GM12875 (cell line): ENCODE measurements around the gene MAGI2.

Experiments used
- H3K4me3 ChIP-seq: one replicate; pipeline ENCODE4 v1.5.1; 2011; ENCODE audit warnings: low read depth, low read length, control low read depth
- CTCF ChIP-seq: IDR thresholded peaks from 2 replicates; pipeline ENCODE4 v1.5.1; 2011; ENCODE audit warnings: low read depth, mild to moderate bottlenecking, control low read depth, inconsistent platforms, low read length, moderate library complexity, borderline replicate concordance; ENCODE audit not compliant: insufficient read depth

The MAGI2 gene

GRCh38 chr7:79400222-79400621 lies 53.2 kb downstream of the MAGI2 start:
- no peak overlapping the region for H3K4me3 ChIP-seq
- TF ChIP-seq CTCF, result no peak

- TF ChIP-seq CTCF, result no peak
- H3K4me3 ChIP-seq, result no peak overlapping the region
Observed at GRCh38 chr7:79398138-79398749, 55.2 kb downstream of the MAGI2 start.

DNA sequence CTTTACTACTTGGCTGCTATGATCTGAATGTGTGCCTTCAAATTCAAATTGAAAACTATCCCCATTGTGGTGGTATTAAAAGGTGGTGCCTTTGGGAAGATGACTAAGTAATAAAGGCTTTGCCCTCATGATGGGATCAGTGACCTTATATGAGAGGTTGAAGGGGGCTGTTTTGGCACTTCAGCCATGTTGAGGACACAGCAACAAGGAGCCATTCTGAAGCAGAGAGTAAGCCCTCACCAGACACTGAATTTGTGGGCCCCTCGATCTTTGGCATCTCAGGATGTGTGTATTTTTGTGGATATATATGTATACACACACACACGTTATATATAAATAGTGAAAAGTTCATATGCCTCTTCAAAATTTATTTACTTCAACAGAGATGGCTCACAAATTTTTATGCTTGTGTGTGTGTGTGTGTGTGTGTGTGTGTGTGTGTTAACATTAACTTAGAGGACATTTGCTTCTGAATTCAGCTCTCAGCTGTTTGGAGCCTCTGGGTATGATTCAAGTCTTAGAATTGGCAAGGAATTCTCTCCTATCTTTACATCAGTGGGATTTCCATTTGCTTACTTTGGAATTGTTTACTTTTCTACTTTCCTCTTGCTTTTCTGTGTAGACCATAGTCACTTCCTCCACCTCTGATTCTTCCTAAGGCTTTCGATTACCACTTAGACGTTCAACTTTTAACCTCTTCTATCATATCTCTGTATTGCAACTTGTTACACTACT lies 66.6 kb downstream of the MAGI2 start:
- no peak for TF ChIP-seq CTCF
- no peak overlapping the region for H3K4me3 ChIP-seq

- H3K4me3 ChIP-seq, result no peak overlapping the region
- TF ChIP-seq CTCF, result no peak
Observed at GRCh38 chr7:79381921-79382320, 71.5 kb downstream of the MAGI2 start.

DNA sequence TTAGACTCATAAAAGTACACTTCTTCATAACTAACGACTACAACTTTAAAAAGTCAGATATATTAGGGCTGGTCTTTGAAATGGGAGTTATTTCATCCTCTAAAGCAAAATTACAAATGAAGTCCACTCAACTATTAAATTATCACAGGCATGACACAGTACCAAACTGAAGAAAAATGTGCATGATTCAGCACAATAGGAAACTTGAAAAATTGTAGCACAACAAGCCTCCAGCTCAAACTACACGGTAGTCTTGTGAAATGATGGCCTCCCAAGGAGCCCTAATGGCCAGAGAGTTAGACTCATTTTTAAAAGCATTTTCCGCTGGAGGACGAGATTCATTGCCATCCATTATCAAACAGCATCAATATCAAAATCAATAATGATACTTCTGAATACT lies 76.4 kb downstream of the MAGI2 start:
- TF ChIP-seq CTCF, result no peak
- H3K4me3 ChIP-seq, result no peak overlapping the region

DNA sequence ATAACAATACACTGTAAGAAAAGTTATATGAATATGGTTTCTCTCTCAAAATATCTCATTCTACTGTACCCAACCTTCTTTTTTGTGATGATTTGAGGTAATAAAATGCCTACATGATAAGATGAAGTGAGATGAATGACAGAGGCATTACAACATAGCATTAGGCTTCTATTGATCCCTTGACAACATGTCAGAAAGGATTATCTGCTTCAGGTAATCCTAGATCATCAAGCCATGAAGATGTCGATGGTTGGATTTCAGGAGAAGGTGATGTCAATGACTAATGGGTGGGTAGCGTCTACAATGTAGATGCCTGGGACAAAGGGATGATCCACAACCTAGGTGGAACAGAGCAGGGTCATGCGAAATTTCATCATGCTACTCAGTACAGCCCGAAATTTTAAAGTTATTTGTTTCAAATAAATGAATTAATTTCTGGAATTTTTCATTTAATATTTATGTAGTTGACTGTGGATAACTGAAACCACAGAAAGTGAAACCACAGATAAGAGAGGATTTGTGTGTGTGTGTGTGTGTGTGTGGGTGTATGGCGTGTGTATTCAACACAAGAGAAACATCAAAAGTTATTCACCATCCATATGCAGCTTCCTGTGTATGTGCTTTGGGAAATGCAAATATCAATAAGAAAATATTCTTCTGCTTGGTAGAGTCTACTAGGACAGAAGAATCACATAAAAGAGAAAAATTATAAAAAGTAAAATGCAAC lies 77.0 kb downstream of the MAGI2 start:
- H3K4me3 ChIP-seq, result no peak overlapping the region
- no peak for TF ChIP-seq CTCF
